GM21717 (cell line): Measurements from ENCODE around the gene PLCG2.
"Not testable (repeated sequence)": the region's sequence is repeated elsewhere in the genome, so short reads cannot be mapped to it uniquely, and the experiment has no call there.

Source experiments
- ATAC-seq: cut with Tn5 transposase; IDR thresholded peaks from one replicate; pipeline ENCODE4 v1.9.1; 2021; ENCODE audit warnings: mild to moderate bottlenecking, moderate library complexity; ENCODE audit not compliant: unreplicated experiment

Gene PLCG2

GRCh38 chr16:81934711-81935110 is 155.6 kb downstream of the PLCG2 start:
- ATAC-seq, result not testable (repeated sequence)

DNA sequence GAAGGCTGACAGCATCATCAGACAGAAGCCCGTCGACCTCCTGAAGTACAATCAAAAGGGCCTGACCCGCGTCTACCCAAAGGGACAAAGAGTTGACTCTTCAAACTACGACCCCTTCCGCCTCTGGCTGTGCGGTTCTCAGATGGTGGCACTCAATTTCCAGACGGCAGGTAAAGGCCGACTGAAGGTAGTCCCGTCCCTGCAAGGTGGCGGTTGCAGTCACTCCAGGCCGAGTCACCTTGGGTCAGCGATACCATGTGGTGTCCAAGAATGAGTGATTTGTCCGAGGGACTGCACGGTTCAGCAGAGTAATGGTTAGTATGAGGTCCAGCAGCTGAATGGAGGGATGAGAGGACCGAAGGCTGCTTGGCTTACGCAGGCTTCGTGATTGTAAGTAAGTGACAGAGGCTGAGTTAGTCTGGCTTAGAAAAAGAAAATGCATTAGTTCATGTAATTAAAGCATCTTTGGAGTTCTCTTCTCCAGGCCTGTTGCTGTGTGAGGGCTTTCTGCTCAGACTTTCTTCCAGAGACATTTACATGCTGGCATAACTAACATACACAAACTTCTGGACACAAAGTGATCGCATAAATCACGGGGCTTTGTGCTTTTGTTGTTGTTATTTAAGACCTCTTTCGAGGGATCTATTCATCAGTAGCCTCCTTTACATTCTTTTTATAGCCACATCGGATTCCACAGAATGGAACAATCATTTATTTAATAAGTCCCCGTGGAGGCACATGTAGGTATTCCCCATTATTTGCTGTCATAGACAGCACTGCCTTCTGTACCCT is 157.3 kb downstream of the PLCG2 start:
- no peak for ATAC-seq

DNA sequence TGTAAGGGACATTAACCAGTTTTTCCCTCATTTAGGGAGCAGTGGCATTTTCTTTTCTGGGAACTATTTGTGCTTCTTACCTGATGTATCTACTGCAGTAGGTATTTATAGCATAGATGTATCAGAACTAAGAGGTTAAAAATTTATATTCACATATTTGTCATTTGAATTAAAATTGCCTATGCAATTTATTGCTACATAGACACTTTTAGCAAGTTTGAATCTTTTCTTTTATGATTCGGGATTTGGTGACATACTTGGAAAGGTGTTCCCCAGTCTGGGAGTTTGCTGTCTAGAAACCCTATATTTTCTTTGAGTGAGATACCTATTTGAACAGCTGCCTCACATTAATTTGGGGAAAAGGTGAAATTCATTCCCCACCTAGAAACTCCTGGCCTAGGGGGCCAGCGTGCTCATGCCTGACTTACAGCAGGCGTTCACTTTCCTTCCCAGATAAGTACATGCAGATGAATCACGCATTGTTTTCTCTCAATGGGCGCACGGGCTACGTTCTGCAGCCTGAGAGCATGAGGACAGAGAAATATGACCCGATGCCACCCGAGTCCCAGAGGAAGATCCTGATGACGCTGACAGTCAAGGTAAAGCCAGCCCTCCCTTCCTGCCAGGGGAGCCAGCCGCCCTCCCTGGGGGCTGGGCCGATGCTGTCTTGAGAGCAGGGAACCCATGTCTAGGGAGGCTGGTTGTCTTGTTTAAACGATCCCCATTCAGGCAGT is 158.4 kb downstream of the PLCG2 start:
- ATAC-seq, result no peak

DNA sequence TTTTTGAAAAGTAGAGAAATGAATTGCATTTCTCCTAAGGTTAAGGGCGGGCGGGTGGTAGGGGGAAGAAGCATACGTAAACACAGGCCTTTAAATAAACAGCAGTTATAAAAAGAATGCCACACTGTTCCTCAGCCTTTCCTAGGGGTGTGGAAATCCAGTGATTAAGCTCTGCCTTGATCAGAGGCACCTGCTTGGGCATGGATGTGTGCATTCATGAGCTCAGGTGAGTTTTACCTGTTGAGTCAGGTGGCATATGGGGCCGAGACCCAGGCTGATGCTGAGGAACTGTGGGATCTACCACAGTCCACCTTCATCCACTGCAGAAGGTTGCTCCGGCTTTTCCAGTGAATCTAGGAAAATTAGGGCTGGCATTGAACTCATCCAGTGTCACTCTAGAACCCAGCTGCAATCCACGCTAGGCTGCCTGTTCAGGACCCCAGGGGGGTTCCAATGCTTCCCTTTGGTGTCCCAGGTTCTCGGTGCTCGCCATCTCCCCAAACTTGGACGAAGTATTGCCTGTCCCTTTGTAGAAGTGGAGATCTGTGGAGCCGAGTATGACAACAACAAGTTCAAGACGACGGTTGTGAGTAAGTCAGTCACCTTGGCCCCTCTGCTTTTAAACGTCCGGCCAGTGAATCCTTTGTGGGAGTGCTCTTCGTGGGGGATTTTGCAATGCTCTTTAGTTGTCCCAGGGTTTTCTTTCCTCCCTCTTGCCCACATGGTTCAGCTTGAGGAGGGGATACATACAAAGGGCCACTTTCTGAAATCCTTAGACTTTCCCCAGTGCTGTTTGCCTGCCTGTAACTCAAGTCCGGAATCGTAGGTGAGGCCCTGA is 159.5 kb downstream of the PLCG2 start:
- no peak for ATAC-seq

GRCh38 chr16:81939164-81940056 is 160.3 kb downstream of the PLCG2 start:
- no peak for ATAC-seq

DNA sequence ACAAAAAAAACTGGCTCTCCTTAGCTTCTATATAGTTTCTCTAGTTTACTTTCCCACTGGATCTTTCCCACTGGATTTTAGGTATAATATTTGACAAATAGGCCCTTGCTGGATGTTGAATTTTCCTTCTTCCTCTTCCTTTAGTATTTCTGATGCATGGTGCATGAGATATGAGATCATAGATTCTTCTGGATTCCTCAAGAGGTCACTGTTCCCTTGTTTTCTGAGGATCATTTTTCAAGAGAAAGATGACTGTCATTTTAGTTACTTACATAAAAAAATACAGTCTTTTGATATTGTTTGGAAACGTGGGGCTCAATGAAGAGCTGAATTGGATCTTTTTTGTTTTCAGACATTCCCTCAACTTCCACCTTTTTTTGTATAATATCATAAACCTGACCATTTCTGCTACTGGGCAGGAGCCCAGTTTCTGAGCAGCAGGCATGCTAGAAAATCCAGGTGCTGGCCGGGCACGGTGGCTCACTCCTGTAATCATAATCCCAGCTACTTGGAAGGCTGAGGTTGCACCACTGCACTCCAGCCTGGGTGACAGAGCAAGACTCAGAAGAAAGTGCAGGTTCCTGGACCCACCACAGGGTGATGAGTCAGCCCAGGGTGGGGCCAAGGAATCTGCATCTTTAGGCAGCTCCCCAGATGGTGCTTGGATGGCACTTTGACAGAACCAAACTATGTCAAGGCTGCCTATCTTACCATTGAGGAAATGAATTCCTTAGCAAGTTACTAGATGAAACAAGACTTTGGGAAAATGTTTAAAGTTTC is 161.9 kb downstream of the PLCG2 start:
- no peak for ATAC-seq

- ATAC-seq, result no peak
These were observed 163.0 kb downstream of the PLCG2 start for GRCh38 chr16:81942007-81942601.

DNA sequence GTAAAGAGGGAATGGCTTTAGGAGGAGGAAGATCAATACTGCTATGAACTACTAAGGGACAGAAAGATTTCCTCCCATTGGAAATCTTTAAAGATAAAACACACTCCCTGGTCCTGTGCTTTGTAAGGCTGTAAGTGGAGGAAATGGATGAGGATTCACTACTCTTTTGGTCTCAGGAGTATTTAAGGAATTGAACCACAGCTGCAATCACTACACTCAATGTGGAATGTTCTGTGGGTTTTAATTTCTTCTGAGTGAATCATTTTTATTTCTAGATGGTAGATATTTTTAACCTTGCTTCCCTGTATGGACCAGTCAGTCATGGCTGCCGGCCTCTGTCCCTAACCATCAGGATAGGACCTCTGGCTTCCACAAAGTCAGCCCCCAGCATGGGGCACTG is 166.6 kb downstream of the PLCG2 start:
- no peak for ATAC-seq

DNA sequence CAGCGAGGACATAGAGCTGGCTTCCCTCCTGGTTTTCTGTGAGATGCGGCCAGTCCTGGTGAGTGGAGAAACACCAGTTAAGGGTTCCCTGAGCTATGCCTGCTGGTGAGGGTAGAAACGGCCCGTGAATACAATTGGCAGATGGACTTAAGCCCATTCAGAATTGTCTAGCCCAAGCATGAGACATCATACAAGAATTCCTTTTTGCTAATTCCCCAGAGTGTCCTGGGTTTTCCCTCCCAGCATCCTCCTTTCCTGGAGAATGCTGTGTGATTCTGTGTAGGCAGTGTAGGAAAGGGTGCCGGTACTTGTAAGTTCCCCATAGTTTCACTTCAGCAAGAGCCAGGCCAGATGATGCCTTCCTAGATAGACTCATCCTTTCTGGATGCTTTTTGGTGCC is 167.1 kb downstream of the PLCG2 start:
- no peak for ATAC-seq

DNA sequence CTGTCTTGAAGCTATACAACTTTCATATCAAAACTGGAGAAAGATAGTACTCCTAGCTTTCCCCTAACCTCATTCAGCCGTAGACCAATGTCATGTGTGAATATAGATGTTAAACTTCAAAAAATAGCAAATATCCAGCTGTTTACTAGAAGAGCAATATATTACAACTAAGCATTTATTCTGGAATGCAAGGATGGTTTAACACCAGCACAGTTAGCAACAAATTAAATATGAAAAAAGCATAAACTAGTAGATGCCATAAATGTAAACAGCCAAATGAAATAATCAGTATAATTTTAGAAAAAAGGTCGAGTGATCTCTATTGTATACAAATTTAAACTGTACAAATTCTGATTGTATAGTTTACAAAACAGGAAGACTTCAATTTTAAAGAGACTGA is 172.5 kb downstream of the PLCG2 start:
- ATAC-seq, result no peak

DNA sequence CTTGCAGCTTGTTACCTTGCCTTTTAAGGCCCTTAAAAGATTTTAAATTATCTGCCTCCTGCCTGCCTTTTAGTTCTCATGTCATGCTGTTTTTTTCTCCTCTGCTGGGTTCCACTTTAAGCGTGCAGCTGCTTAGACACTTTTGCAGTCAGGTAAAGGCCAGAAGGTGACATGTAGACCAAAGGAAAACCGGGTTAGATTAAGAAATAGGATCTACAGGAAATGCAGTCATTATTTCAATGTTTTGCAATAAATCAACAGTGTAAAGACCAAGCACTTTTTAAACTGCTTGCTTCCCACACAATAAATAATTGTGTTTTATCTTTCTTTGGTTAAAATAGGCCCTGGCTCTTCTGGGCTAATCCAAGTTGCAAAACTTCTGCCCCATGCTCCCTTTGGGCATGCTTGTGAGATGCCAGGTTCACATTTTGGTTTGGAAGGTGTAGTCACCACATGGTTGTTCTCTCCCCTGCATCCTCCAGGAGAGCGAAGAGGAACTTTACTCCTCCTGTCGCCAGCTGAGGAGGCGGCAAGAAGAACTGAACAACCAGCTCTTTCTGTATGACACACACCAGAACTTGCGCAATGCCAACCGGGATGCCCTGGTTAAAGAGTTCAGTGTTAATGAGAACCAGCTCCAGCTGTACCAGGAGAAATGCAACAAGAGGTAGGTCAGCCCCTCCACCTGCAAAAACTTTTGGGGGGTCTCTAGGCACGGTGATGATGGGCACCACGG is 177.3 kb downstream of the PLCG2 start:
- ATAC-seq, result no peak

GRCh38 chr16:81964808-81965207 is 185.7 kb downstream of the PLCG2 start:
- no peak for ATAC-seq

GRCh38 chr16:81967358-81967757 is 188.3 kb downstream of the PLCG2 start:
- no peak for ATAC-seq

GRCh38 chr16:81971853-81972252 is 192.8 kb downstream of the PLCG2 start:
- ATAC-seq, result no peak

- no peak for ATAC-seq
These were observed 194.6 kb downstream of the PLCG2 start for GRCh38 chr16:81973737-81974136.

DNA sequence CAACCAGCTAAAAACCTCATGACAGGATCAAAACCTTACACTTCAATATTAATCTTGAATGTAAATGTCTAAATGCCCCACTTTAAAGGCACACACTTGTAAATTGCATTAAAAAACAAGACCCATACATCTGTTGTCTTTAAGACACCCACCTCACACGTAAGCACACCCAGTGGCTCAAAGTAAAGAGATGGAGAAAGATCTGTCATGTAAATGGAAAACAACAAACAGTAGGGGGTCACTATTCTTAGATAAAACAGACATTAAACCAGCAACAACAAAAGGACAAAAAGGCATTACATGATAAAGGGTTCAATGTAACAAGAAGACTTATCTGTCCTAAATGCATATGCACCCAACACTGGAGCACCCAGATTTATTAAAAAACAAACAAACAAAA is 196.5 kb downstream of the PLCG2 start:
- no peak for ATAC-seq

GRCh38 chr16:81977335-81977942 is 198.3 kb downstream of the PLCG2 start:
- not testable (repeated sequence) for ATAC-seq

- ATAC-seq, result no peak
These were observed 208.0 kb downstream of the PLCG2 start for GRCh38 chr16:81987121-81987520.
